ENCODE results near the gene ADCY4. TPM values are rescaled to one million over a fixed set of nuclear protein-coding genes. Genes with fewer than 3 reads are reported as not detected.

The ADCY4 gene
- total and polyA plus RNA-seq, 10 of the 15 experiments (the other 5 are each of a cell fraction or from before 2014, with no cell fraction given), result 0.05 to 0.87 (median 0.21) TPM; not detected in 1

DNA sequence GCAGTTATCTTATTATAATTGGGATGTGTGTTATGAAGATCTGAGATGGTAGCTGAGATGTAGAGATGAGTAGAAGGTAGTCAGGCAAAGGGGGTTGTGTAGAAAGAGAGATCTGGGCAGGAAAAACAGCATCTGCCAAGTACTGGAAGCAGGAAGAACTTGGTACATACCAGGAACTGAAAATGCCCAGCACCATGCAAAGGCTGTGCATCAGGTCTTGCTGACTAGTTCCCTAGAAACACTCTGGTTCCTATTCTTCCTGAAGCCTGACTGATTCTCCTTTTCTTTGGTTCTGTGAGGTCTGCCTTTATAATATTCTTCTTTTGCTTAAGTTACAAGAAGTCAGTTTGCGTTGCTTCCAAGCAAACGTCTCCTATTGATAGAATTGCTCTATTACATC is 26.5 kb upstream of the ADCY4 start (continued):
- TF ChIP-seq, protein P1, sequence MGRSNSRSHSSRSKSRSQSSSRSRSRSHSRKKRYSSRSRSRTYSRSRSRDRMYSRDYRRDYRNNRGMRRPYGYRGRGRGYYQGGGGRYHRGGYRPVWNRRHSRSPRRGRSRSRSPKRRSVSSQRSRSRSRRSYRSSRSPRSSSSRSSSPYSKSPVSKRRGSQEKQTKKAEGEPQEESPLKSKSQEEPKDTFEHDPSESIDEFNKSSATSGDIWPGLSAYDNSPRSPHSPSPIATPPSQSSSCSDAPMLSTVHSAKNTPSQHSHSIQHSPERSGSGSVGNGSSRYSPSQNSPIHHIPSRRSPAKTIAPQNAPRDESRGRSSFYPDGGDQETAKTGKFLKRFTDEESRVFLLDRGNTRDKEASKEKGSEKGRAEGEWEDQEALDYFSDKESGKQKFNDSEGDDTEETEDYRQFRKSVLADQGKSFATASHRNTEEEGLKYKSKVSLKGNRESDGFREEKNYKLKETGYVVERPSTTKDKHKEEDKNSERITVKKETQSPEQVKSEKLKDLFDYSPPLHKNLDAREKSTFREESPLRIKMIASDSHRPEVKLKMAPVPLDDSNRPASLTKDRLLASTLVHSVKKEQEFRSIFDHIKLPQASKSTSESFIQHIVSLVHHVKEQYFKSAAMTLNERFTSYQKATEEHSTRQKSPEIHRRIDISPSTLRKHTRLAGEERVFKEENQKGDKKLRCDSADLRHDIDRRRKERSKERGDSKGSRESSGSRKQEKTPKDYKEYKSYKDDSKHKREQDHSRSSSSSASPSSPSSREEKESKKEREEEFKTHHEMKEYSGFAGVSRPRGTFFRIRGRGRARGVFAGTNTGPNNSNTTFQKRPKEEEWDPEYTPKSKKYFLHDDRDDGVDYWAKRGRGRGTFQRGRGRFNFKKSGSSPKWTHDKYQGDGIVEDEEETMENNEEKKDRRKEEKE (IDR thresholded peaks at IDR 0.05), result no peak
- no peak for TF ChIP-seq TARDBP (IDR thresholded peaks at IDR 0.05; ENCODE audit: borderline replicate concordance)

DNA sequence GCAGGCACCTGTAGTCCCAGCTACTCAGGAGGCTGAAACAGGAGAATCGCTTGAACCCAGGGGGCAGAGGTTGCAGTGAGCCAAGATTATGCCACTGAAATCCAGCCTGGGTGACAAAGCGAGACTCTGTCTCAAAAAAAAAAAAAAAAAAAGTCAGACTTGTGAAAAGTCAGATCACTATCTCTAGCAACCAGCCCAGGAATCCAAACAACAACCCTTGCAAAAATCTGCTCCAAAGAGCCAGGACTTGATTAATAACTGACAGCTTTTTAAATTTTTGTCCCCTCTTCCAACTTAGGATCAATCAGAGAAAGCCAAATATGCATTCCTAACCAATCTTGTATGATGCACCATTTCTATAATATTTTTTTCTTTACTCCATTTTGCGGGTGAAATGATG is 25.4 kb upstream of the ADCY4 start:
- RAD21 ChIA-PET (ENCODE audit: unreplicated experiment), result interaction anchor here (1.2 kb wide), 1 partner anchor 71 kb away, joined by 5 read pairs; no protein-coding TSS in a partner anchor
- Histone ChIP-seq H3K9me3 (replicated peaks; ENCODE audit: control insufficient read depth, insufficient read depth, low read length) (no peaks in the 10 kb centered on the region), H3K27ac (ENCODE audit: control insufficient read depth, insufficient read depth) (no peak overlapping the region), H3K9ac (ENCODE audit: control insufficient read depth, insufficient read depth, low read length) (no peak overlapping the region), H3K27me3 (replicated peaks in 1 of 2; ENCODE audit: control insufficient read depth in 2 of 2, insufficient read depth in 2 of 2, low read length in 1 of 2) (no peaks in the 10 kb centered on the region; a peak in 1 of 4 replicates), H4K20me1 (ENCODE audit: control insufficient read depth, insufficient read depth) (no peaks in the 10 kb centered on the region), H3K79me2 (ENCODE audit: control insufficient read depth, insufficient read depth, low read length) (no peaks in the 10 kb centered on the region), H3K36me3 (ENCODE audit: control insufficient read depth in 2 of 2, insufficient read depth in 2 of 2, low read length in 1 of 2) (no peaks in the 10 kb centered on the region), H3K4me3 (no peak overlapping the region), H2AFZ (ENCODE audit: control insufficient read depth, low read depth, low read length) (no peak overlapping the region), H3K4me1 (ENCODE audit: control insufficient read depth, insufficient read depth, low read length) (0 out of 2 replicates have a peak, but pooled peaks cover 1% of the 10 kb centered on the region), H3K4me2 (ENCODE audit: control insufficient read depth, insufficient read depth) (no peak overlapping the region)
- CTCF ChIA-PET, result interaction anchor here (0.7 to 7.7 kb wide), 5 partner anchors 14 to 71 kb away, joined by 3 to 79 read pairs (median 6); partner anchors contain the start of gene KHNYN
- DNase-seq (ENCODE audit: low read depth, low spot score), result no peak
- BruUV-seq (replicated peaks), result no TSS peak
- POLR2A ChIA-PET, result interaction anchor here (0.7 kb wide), 1 partner anchor 46 kb away, joined by 4 read pairs; no protein-coding TSS in a partner anchor
- FAIRE-seq, result no peak
- intact Hi-C loops (cut with micrococcal nuclease; ENCODE audit: unreplicated experiment) (no loop called here), in situ Hi-C loops (cut with MboI) (no loop called here)
- no peak for ATAC-seq
- WGBS (ENCODE audit: insufficient coverage, insufficient replicate concordance, low lambda C conversion rate, missing lambda C conversion rate), result 67% methylated on average over 2 of the region's 3 CpGs
- SMC1A ChIA-PET (ENCODE audit: uncharacterized antibody, unreplicated experiment), result interaction anchor here (0.8 to 1.8 kb wide), 3 partner anchors 11 to 63 kb away, joined by 3 to 6 read pairs (median 6); partner anchors contain the start of gene RIPK3
- TF ChIP-seq TCF12 (IDR thresholded peaks at IDR 0.05; ENCODE audit: low read depth, low read length) (no peak), CHD4 (IDR thresholded peaks at IDR 0.05) (no peak), BCL11A (IDR thresholded peaks at IDR 0.05; ENCODE audit: low read depth, low read length) (no peak), DPF2 (IDR thresholded peaks at IDR 0.05) (no peak), RELA (IDR thresholded peaks at IDR 0.05; ENCODE audit: borderline replicate concordance, partially characterized antibody) (no peak), ETV6 (conservative IDR thresholded peaks at IDR 0.05 in 1 of 2, IDR thresholded peaks at IDR 0.05 in 1 of 2; ENCODE audit: borderline replicate concordance in 1 of 2, low read depth in 1 of 2) (no peak), NFYA (IDR thresholded peaks at IDR 0.05; ENCODE audit: borderline replicate concordance, low read depth, low read length) (no peak), SREBF2 (IDR thresholded peaks at IDR 0.05; ENCODE audit: low read length) (no peak), EP300 (IDR thresholded peaks at IDR 0.05; ENCODE audit: borderline replicate concordance in 1 of 2, control insufficient read depth in 1 of 2, low read depth in 2 of 2, low read length in 2 of 2) (no peak), SPI1 (IDR thresholded peaks at IDR 0.05; ENCODE audit: borderline replicate concordance, insufficient read depth, low read depth, low read length) (no peak), NFXL1 (IDR thresholded peaks at IDR 0.05; ENCODE audit: borderline replicate concordance) (no peak), RUNX3 (IDR thresholded peaks at IDR 0.05; ENCODE audit: low read length) (no peak)
